CD14-positive monocyte (primary cell): ENCODE measurements around the gene URI1. TPM values are rescaled to one million over a fixed set of nuclear protein-coding genes. Genes with fewer than 3 reads are reported as not detected.

Experiments used
- DNase-seq, 3 donors: peaks; one replicate each; pipeline ENCODE4 v3.0.0-alpha.2; 2011 to 2022
- H2AFZ ChIP-seq: 2 replicates; pipeline ENCODE4 v1.6.0; 2012; ENCODE audit warnings: mild to moderate bottlenecking, low read depth, low read length, inconsistent platforms; ENCODE audit not compliant: insufficient read depth, poor library complexity, severe bottlenecking
- H3K27ac ChIP-seq, 2 donors: 1 replicate in 1 of 2; 2 replicates in 1 of 2; pipeline ENCODE4 v1.5.1; 2012 to 2013; ENCODE audit warnings: low read length in 2 of 2, control low read depth in 1 of 2, inconsistent platforms in 1 of 2, low read depth in 1 of 2, mild to moderate bottlenecking in 1 of 2
- H3K27me3 ChIP-seq, 2 donors: one replicate each; pipeline versions ENCODE4 v1.6.0 to v1.6.1; 2011 to 2013; ENCODE audit warnings: low read length in 2 of 2; ENCODE audit not compliant: control insufficient read depth in 2 of 2, insufficient read depth in 2 of 2
- H3K36me3 ChIP-seq, 2 donors: replicated peaks in 1 of 2; 1 replicate in 1 of 2; 2 replicates in 1 of 2; pipeline versions ENCODE4 v1.5.1 to v1.6.1; 2012 to 2013; ENCODE audit warnings: low read length in 2 of 2, control low read depth in 1 of 2, inconsistent platforms in 1 of 2, mild to moderate bottlenecking in 1 of 2; ENCODE audit not compliant: insufficient read depth in 2 of 2, control insufficient read depth in 1 of 2
- H3K4me1 ChIP-seq, 2 donors: 1 replicate in 1 of 2; 2 replicates in 1 of 2; pipeline versions ENCODE4 v1.5.1 to v1.6.1; 2012 to 2013; ENCODE audit warnings: low read length in 2 of 2, control low read depth in 1 of 2, inconsistent platforms in 1 of 2, mild to moderate bottlenecking in 1 of 2, moderate library complexity in 1 of 2; ENCODE audit not compliant: insufficient read depth in 2 of 2, control insufficient read depth in 1 of 2
- H3K4me2 ChIP-seq: replicated peaks from 2 replicates; pipeline ENCODE3; 2012; ENCODE audit warnings: low read length, moderate library complexity, mild to moderate bottlenecking; ENCODE audit not compliant: poor library complexity, severe bottlenecking; ENCODE audit errors: extremely low read depth
- H3K4me3 ChIP-seq, 3 experiments: fragments of 200-600 bp in 1 of 3; sonication (generic) in 1 of 3; replicated peaks in 1 of 3; 1 replicate in 2 of 3; 2 replicates in 1 of 3; pipeline ENCODE4 v1.5.1; 2011 to 2013; ENCODE audit warnings: low read length in 3 of 3, mild to moderate bottlenecking in 3 of 3, control low read depth in 2 of 3, low read depth in 2 of 3, inconsistent platforms in 1 of 3, moderate library complexity in 1 of 3
- H3K79me2 ChIP-seq: 2 replicates; pipeline ENCODE4 v1.6.0; 2012; ENCODE audit warnings: mild to moderate bottlenecking, control low read depth, inconsistent platforms, low read length, moderate library complexity; ENCODE audit not compliant: insufficient read depth
- H3K9ac ChIP-seq: 2 replicates; pipeline ENCODE4 v1.6.0; 2017; ENCODE audit warnings: low read length, mild to moderate bottlenecking; ENCODE audit not compliant: insufficient read depth, poor library complexity, severe bottlenecking
- H3K9me3 ChIP-seq, 2 donors: replicated peaks in 1 of 2; 1 replicate in 1 of 2; 2 replicates in 1 of 2; pipeline versions ENCODE4 v1.5.1 to v1.6.1; 2012 to 2013; ENCODE audit warnings: low read length in 2 of 2, control low read depth in 1 of 2; ENCODE audit not compliant: control insufficient read depth in 1 of 2, insufficient read depth in 1 of 2
- H4K20me1 ChIP-seq: 2 replicates; pipeline ENCODE4 v1.6.0; 2012; ENCODE audit warnings: mild to moderate bottlenecking, low read length, control low read depth, moderate library complexity; ENCODE audit not compliant: insufficient read depth
- H3K27ac Mint-ChIP-seq, 7 donors: one replicate each; pipeline ENCODE4 v1.8.0; 2020; ENCODE audit warnings: mild to moderate bottlenecking in 7 of 7, mixed read lengths in 7 of 7, moderate library complexity in 6 of 7, inconsistent platforms in 2 of 7
- H3K27me3 Mint-ChIP-seq, 3 donors: one replicate each; pipeline ENCODE4 v1.8.0; 2021 to 2022; ENCODE audit warnings: low read depth in 3 of 3, mild to moderate bottlenecking in 3 of 3, mixed read lengths in 3 of 3, moderate library complexity in 3 of 3, inconsistent platforms in 1 of 3
- H3K36me3 Mint-ChIP-seq, 2 donors: one replicate each; pipeline ENCODE4 v1.8.0; 2020; ENCODE audit warnings: mixed read lengths in 2 of 2, inconsistent platforms in 1 of 2, mild to moderate bottlenecking in 1 of 2
- H3K4me1 Mint-ChIP-seq: one replicate; pipeline ENCODE4 v1.8.0; 2020; ENCODE audit warnings: mild to moderate bottlenecking, mixed read lengths
- H3K4me3 Mint-ChIP-seq, 2 donors: one replicate each; pipeline ENCODE4 v1.8.0; 2020; ENCODE audit warnings: mild to moderate bottlenecking in 2 of 2, mixed read lengths in 2 of 2, moderate library complexity in 1 of 2
- H3K9me3 Mint-ChIP-seq, 7 donors: one replicate each; pipeline ENCODE4 v1.8.0; 2020 to 2022; ENCODE audit warnings: mixed read lengths in 7 of 7, mild to moderate bottlenecking in 6 of 7, moderate library complexity in 6 of 7, inconsistent platforms in 2 of 7
- WGBS: methylation state at CpG from one replicate; pipeline ENCODE4 v1.1.5; 2013; ENCODE audit warnings: missing lambda C conversion rate; ENCODE audit not compliant: insufficient coverage; 5-methylcytosine and 5-hydroxymethylcytosine counted together
- intact Hi-C, 2 donors: fragments of 100-400 bp; cut with micrococcal nuclease; formaldehyde crosslinking; loops; one replicate each; pipeline versions ENCODE4 v1.15.0 to v1.15.1; 2023
- polyA plus RNA-seq, 3 donors: library from polyadenylated mRNA; depleted of rRNA in 1 of 3; unstranded in 2 of 3; stranded (reverse) in 1 of 3; fragments of 300-500 nt in 2 of 3; fragments of >200 nt in 1 of 3; fragmentation: Illumina TruSeq in 2 of 3; gene quantifications; 1 replicate in 2 of 3; 2 replicates in 1 of 3; pipeline ENCODE4 v1.2.3, GENCODE V29; 2012 to 2021
- TF ChIP-seq, protein P1 (sequence below): fragments of 200-600 bp; IDR thresholded peaks from one replicate; pipeline ENCODE4 v1.8.0; 2022; ENCODE audit warnings: antibody characterized with exemption, mild to moderate bottlenecking

The URI1 gene
- polyA plus RNA-seq, 3 donors: 5.3 to 19.3 (median 9.7) TPM

GRCh38 chr19:30060531-30061222, 118.6 kb downstream of the URI1 start:
- Histone ChIP-seq H3K79me2 (no peaks in the 10 kb centered on the region), H3K4me3 (no peak overlapping the region), H3K4me1 (no peaks in the 10 kb centered on the region), H3K27ac (no peak overlapping the region), H3K9ac (no peak overlapping the region), H4K20me1 (no peaks in the 10 kb centered on the region), H3K9me3 (no peaks in the 10 kb centered on the region), H3K27me3 (no peaks in the 10 kb centered on the region), H3K36me3 (no peaks in the 10 kb centered on the region), H3K4me2 (no peak overlapping the region), H2AFZ (no peak overlapping the region)
- Mint-ChIP-seq H3K36me3 (no peaks in the 10 kb centered on the region), H3K4me1 (no peaks in the 10 kb centered on the region), H3K27ac (no peak overlapping the region), H3K9me3 (peaks cover 0 to 6% (median 3%) of the 10 kb centered on the region in 7 donors), H3K27me3 (peaks cover 1 to 2% (median 2%) of the 10 kb centered on the region in 3 donors), H3K4me3 (no peak overlapping the region)
- TF ChIP-seq, protein P1, sequence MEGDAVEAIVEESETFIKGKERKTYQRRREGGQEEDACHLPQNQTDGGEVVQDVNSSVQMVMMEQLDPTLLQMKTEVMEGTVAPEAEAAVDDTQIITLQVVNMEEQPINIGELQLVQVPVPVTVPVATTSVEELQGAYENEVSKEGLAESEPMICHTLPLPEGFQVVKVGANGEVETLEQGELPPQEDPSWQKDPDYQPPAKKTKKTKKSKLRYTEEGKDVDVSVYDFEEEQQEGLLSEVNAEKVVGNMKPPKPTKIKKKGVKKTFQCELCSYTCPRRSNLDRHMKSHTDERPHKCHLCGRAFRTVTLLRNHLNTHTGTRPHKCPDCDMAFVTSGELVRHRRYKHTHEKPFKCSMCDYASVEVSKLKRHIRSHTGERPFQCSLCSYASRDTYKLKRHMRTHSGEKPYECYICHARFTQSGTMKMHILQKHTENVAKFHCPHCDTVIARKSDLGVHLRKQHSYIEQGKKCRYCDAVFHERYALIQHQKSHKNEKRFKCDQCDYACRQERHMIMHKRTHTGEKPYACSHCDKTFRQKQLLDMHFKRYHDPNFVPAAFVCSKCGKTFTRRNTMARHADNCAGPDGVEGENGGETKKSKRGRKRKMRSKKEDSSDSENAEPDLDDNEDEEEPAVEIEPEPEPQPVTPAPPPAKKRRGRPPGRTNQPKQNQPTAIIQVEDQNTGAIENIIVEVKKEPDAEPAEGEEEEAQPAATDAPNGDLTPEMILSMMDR: no peak
- intact Hi-C loops: no loop called here
- DNase-seq: no peak
- no CpG with 5 or more reads among the region's 13 CpGs for WGBS

DNA sequence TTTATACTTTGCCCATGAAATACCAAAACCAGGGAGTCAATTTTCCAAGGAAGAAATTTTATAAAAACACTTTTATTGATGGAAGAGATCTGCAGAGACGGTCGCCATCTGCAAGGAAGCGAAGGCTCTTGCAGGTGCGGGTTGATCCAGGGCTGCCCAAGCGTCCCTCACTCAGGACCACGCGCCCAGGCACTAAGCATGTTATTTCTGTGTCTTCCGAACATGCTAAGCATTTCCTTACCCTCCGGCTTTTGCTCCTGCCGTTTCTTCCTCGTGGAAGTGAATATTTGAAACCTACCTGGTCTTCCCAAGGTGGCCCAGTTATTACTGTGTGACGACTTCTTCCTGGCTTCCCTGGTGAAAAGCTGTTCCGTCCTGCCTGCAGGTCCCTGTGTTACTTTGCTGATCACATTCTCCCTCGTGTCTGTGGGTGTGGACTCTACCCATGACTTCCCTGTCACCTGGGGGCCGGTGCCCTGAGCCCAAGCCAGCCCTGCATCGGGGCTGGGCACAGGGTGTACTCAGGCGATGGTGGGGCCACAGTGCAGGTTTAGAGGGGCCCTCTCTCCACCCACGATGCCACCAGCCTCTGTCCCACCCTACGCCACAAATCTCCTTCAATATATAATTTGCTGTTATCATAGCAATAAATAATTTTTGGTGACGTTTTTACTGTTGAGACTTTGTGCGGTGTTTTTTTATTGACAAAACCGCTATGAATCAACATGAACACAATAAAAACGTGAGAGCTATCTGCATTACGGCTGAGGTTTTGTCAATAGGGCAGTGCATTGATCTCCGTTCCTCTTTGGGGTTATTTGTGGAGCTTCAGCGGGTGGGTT, 119.4 kb downstream of the URI1 start:
- Histone ChIP-seq H3K9me3 (no peaks in the 10 kb centered on the region), H4K20me1 (no peaks in the 10 kb centered on the region), H2AFZ (no peak overlapping the region), H3K4me1 (no peaks in the 10 kb centered on the region), H3K27me3 (no peaks in the 10 kb centered on the region), H3K4me3 (no peak overlapping the region), H3K36me3 (no peaks in the 10 kb centered on the region), H3K79me2 (no peaks in the 10 kb centered on the region), H3K9ac (no peak overlapping the region), H3K4me2 (no peak overlapping the region), H3K27ac (no peak overlapping the region)
- no peak overlapping the region for H3K4me3 Mint-ChIP-seq
- intact Hi-C loops: no loop called here
- TF ChIP-seq, protein P1: no peak
- DNase-seq: no peak
- 91% methylated on average over 21 of the region's 26 CpGs for WGBS
- peaks cover 0 to 3% (median 2%) of the 10 kb centered on the region in 3 donors for H3K27me3 Mint-ChIP-seq
- H3K4me1 Mint-ChIP-seq: no peaks in the 10 kb centered on the region
- no peaks in the 10 kb centered on the region for H3K36me3 Mint-ChIP-seq
- H3K27ac Mint-ChIP-seq: no peak overlapping the region
- peaks cover 0 to 3% (median under 1%) of the 10 kb centered on the region in 7 donors for H3K9me3 Mint-ChIP-seq
